SK-N-SH (cell line): ENCODE results near the gene GPR6. TPM values are rescaled to one million over a fixed set of nuclear protein-coding genes. Genes with fewer than 3 reads are reported as not detected.

Experiments
- CTCF ChIA-PET: fragments of 300-600, 350-600 bp; formaldehyde crosslinking; extraction: SDS; loops from one replicate; lab custom pipeline; 2021; lab: Yijun Ruan, JAX
- POLR2A ChIA-PET: fragments of 350-600 bp; sonication (Branson Sonifier 250); formaldehyde crosslinking; extraction: SDS; loops from one replicate; lab custom pipeline; 2020; ENCODE audit warnings: antibody characterized with exemption, inconsistent platforms; lab: Yijun Ruan, JAX
- DNase-seq: peaks from one replicate; pipeline ENCODE4 v3.0.0; 2012
- H2AFZ ChIP-seq: fragments of 200-600 bp; sonication (generic); 2 replicates; pipeline ENCODE4 v1.8.1; 2016; ENCODE audit warnings: antibody characterized with exemption, mild to moderate bottlenecking, low read depth
- H3F3A ChIP-seq: fragments of 200-600 bp; sonication (generic); replicated peaks from 2 replicates; pipeline ENCODE3; 2016; ENCODE audit warnings: antibody characterized with exemption, mild to moderate bottlenecking; ENCODE audit not compliant: insufficient read depth
- H3K27ac ChIP-seq, 2 experiments: fragments of 200-500 bp in 1 of 2; fragments of 200-600 bp in 1 of 2; sonication (Bioruptor generic) in 1 of 2; sonication (generic), shearing (Covaris generic) in 1 of 2; 2 replicates each; pipeline versions ENCODE4 v1.5.1 to v1.6.1; 2014 to 2016; ENCODE audit warnings: low read depth in 2 of 2, inconsistent platforms in 1 of 2, low read length in 1 of 2, mild to moderate bottlenecking in 1 of 2, mixed read lengths in 1 of 2
- H3K27me3 ChIP-seq: fragments of 200-600 bp; sonication (generic), shearing (Covaris generic); 2 replicates; pipeline ENCODE4 v1.6.1; 2016; ENCODE audit warnings: mixed run types; ENCODE audit not compliant: insufficient read depth
- H3K36me3 ChIP-seq, 2 experiments: fragments of 200-500 bp in 1 of 2; fragments of 200-600 bp in 1 of 2; sonication (Bioruptor generic) in 1 of 2; sonication (generic) in 1 of 2; replicated peaks in 1 of 2; 2 replicates each; pipeline versions ENCODE3 to v1.5.1; 2014 to 2016; ENCODE audit warnings: low read length in 1 of 2, mild to moderate bottlenecking in 1 of 2; ENCODE audit not compliant: insufficient read depth in 2 of 2, control insufficient read depth in 1 of 2
- H3K4me1 ChIP-seq, 2 experiments: fragments of 200-500 bp in 1 of 2; fragments of 200-600 bp in 1 of 2; sonication (Bioruptor generic) in 1 of 2; sonication (generic), shearing (Covaris generic) in 1 of 2; 2 replicates each; pipeline versions ENCODE4 v1.5.1 to v1.6.1; 2014 to 2016; ENCODE audit warnings: low read depth in 1 of 2, low read length in 1 of 2, mixed run types in 1 of 2; ENCODE audit not compliant: insufficient read depth in 2 of 2, control insufficient read depth in 1 of 2
- H3K4me2 ChIP-seq: fragments of 200-600 bp; sonication (generic), shearing (Covaris generic); 2 replicates; pipeline ENCODE4 v1.6.1; 2017; ENCODE audit warnings: mixed run types
- H3K4me3 ChIP-seq, 2 experiments: fragments of 200-500 bp in 1 of 2; fragments of 200-600 bp in 1 of 2; sonication (Bioruptor generic) in 1 of 2; sonication (generic), shearing (Covaris generic) in 1 of 2; 2 replicates each; pipeline versions ENCODE4 v1.5.1 to v1.8.1; 2014 to 2016; ENCODE audit warnings: low read depth in 2 of 2, inconsistent platforms in 1 of 2, low read length in 1 of 2, mild to moderate bottlenecking in 1 of 2, mixed read lengths in 1 of 2, moderate library complexity in 1 of 2
- H3K79me2 ChIP-seq: fragments of 200-600 bp; sonication (generic); 2 replicates; pipeline ENCODE4 v1.8.1; 2017; ENCODE audit warnings: mild to moderate bottlenecking; ENCODE audit not compliant: insufficient read depth
- H3K9ac ChIP-seq: fragments of 200-600 bp; sonication (generic); 2 replicates; pipeline ENCODE4 v1.6.1; 2017; ENCODE audit warnings: mixed run types
- H3K9me2 ChIP-seq: fragments of 200-600 bp; sonication (generic); 2 replicates; pipeline ENCODE4 v1.6.1; 2017; ENCODE audit warnings: mixed run types
- H3K9me3 ChIP-seq: fragments of 200-600 bp; sonication (generic); 2 replicates; pipeline ENCODE4 v1.6.1; 2017; ENCODE audit warnings: mixed run types, mild to moderate bottlenecking, moderate library complexity
- H4K20me1 ChIP-seq: fragments of 200-600 bp; sonication (generic); 2 replicates; pipeline ENCODE4 v1.6.1; 2017; ENCODE audit warnings: mild to moderate bottlenecking, mixed run types; ENCODE audit not compliant: insufficient read depth
- EP300 ChIP-seq, 2 experiments: IDR thresholded peaks; 2 replicates each; pipeline versions ENCODE4 v1.4.0 to v1.6.1; 2012; ENCODE audit warnings: borderline replicate concordance in 1 of 2, low read depth in 1 of 2, low read length in 1 of 2
- FOXM1 ChIP-seq: IDR thresholded peaks from 2 replicates; pipeline ENCODE4 v1.4.0; 2012; ENCODE audit warnings: low read depth, mild to moderate bottlenecking
- GABPA ChIP-seq: IDR thresholded peaks from 2 replicates; pipeline ENCODE4 v1.4.0; 2012; ENCODE audit warnings: low read depth, mild to moderate bottlenecking
- GATA2 ChIP-seq: sonication (generic); formaldehyde crosslinking; IDR thresholded peaks from 2 replicates; pipeline ENCODE4 v1.5.0; 2020; ENCODE audit warnings: mild to moderate bottlenecking, missing genetic modification reagents
- MXI1 ChIP-seq: IDR thresholded peaks from 2 replicates; pipeline ENCODE4 v1.6.1; 2012; ENCODE audit warnings: mild to moderate bottlenecking, low read depth, low read length, improper control_type of control experiment
- PBX3 ChIP-seq: IDR thresholded peaks from 2 replicates; pipeline ENCODE4; 2012
- POLR2AphosphoS5 ChIP-seq: IDR thresholded peaks from 2 replicates; pipeline ENCODE4 v1.6.1; 2012; ENCODE audit warnings: low read depth, low read length
- RFX5 ChIP-seq: IDR thresholded peaks from 2 replicates; pipeline ENCODE4 v1.6.1; 2012; ENCODE audit warnings: mild to moderate bottlenecking, improper control_type of control experiment, low read length
- RXRA ChIP-seq: IDR thresholded peaks from 2 replicates; pipeline ENCODE4 v1.4.0; 2012; ENCODE audit warnings: low read depth, mild to moderate bottlenecking, borderline replicate concordance
- USF1 ChIP-seq: IDR thresholded peaks from 2 replicates; pipeline ENCODE4 v1.4.0; 2012; ENCODE audit warnings: low read depth, borderline replicate concordance
- USF2 ChIP-seq: fragments of 150-350 bp; IDR thresholded peaks from 2 replicates; pipeline ENCODE4 v1.6.1; 2017; ENCODE audit warnings: antibody characterized with exemption, low read length, low read depth, borderline replicate concordance
- YY1 ChIP-seq: IDR thresholded peaks from 2 replicates; pipeline ENCODE4 v1.4.0; 2012; ENCODE audit warnings: low read depth, mild to moderate bottlenecking
- WGBS: methylation state at CpG from one replicate; pipeline ENCODE4 v1.1.6; 2017; ENCODE audit warnings: low lambda C conversion rate; 5-methylcytosine and 5-hydroxymethylcytosine counted together
- polyA plus RNA-seq, 3 experiments: library from polyadenylated mRNA; depleted of rRNA; stranded (reverse); fragments of >200 nt; gene quantifications; 2 replicates each; pipeline ENCODE4 v1.2.3, GENCODE V29; 2012

GPR6 gene
- polyA plus RNA-seq, 1 of the 3 experiments (the other 2 are of a cell fraction) = not detected

- Histone ChIP-seq H3K9ac (no peak overlapping the region), H3K4me2 (no peak overlapping the region), H3K9me2 (no peaks in the 10 kb centered on the region), H3F3A (no peaks in the 10 kb centered on the region), H4K20me1 (no peaks in the 10 kb centered on the region), H3K27ac (no peak overlapping the region), H2AFZ (no peak overlapping the region), H3K36me3 (no peaks in the 10 kb centered on the region), H3K9me3 (no peaks in the 10 kb centered on the region)
- CTCF ChIA-PET = interaction anchor here (2.6 kb wide), 1 partner anchor 73 kb away, joined by 9 read pairs; no protein-coding TSS in a partner anchor
- POLR2A ChIA-PET = no interaction called here
- TF ChIP-seq USF2 (no peak), MXI1 (no peak)
- TF ChIP-seq, all 33 proteins: peak for 0
- Histone ChIP-seq H3K27me3 (no peaks in the 10 kb centered on the region; the same call in 1 of the 2 replicates), H3K79me2 (no peaks in the 10 kb centered on the region), H3K4me3 (no peak overlapping the region), H3K4me1 (peaks cover 0 to 4% of the 10 kb centered on the region in 2 experiments; a peak in 1 of 4 replicates)
- no peak for DNase-seq
- WGBS = 65% methylated on average over 1 of the region's 1 CpG
Observed at GRCh38 chr6:109966299-109966698, 11.8 kb upstream of the GPR6 start.

GRCh38 chr6:109977791-109978173 is 329 bp upstream of the GPR6 start:
- no peak for TF ChIP-seq RXRA
- TF ChIP-seq YY1 = no peak
- no peak for TF ChIP-seq PBX3
- no peak for TF ChIP-seq MXI1
- TF ChIP-seq POLR2AphosphoS5 = no peak
- TF ChIP-seq GATA2 (CRISPR knock-in tag) = no peak
- no peak for TF ChIP-seq EP300 (IDR thresholded peaks at IDR 0.05; ENCODE audit: borderline replicate concordance in 1 of 2, low read depth in 1 of 2, low read length in 1 of 2)
- TF ChIP-seq RFX5 = no peak
- TF ChIP-seq GABPA = no peak
- TF ChIP-seq FOXM1 = no peak
- no peak for TF ChIP-seq USF1
- no peak overlapping the region for H3K27ac ChIP-seq
- H3K9me2 ChIP-seq = no peaks in the 10 kb centered on the region
- WGBS = 46% methylated on average over 8 of the region's 9 CpGs
- no peak for DNase-seq
- no peak overlapping the region for H3K9ac ChIP-seq
- H3K79me2 ChIP-seq = no peaks in the 10 kb centered on the region
- peaks cover 0 to 15% of the 10 kb centered on the region in 2 experiments; a peak in 1 of 4 replicates for H3K4me1 ChIP-seq
- ChIA-PET POLR2A (no interaction called here), CTCF (interaction anchor here (1.1 to 2.0 kb wide), 4 partner anchors 8 to 414 kb away, joined by 3 to 10 read pairs (median 6); no protein-coding TSS in a partner anchor)
- no peaks in the 10 kb centered on the region for H3F3A ChIP-seq
- H3K4me3 ChIP-seq = peak overlapping the region in 1 of 2 experiments; percentile 36; a peak in 1 of 4 replicates
- H3K27me3 ChIP-seq = peaks cover 18% of the 10 kb centered on the region; the same call in 1 of the 2 replicates
- no peaks in the 10 kb centered on the region for H4K20me1 ChIP-seq
- no peaks in the 10 kb centered on the region for H3K36me3 ChIP-seq
- no peak overlapping the region for H2AFZ ChIP-seq
- no peaks in the 10 kb centered on the region for H3K9me3 ChIP-seq
- no peak overlapping the region for H3K4me2 ChIP-seq
